HG03103 (cell line): ENCODE measurements around the gene ZNF419.

Source experiments
- ATAC-seq: cut with Tn5 transposase; IDR thresholded peaks from one replicate; pipeline ENCODE4 v1.9.1; 2021; ENCODE audit warnings: low read depth; ENCODE audit not compliant: unreplicated experiment

ZNF419 gene

DNA sequence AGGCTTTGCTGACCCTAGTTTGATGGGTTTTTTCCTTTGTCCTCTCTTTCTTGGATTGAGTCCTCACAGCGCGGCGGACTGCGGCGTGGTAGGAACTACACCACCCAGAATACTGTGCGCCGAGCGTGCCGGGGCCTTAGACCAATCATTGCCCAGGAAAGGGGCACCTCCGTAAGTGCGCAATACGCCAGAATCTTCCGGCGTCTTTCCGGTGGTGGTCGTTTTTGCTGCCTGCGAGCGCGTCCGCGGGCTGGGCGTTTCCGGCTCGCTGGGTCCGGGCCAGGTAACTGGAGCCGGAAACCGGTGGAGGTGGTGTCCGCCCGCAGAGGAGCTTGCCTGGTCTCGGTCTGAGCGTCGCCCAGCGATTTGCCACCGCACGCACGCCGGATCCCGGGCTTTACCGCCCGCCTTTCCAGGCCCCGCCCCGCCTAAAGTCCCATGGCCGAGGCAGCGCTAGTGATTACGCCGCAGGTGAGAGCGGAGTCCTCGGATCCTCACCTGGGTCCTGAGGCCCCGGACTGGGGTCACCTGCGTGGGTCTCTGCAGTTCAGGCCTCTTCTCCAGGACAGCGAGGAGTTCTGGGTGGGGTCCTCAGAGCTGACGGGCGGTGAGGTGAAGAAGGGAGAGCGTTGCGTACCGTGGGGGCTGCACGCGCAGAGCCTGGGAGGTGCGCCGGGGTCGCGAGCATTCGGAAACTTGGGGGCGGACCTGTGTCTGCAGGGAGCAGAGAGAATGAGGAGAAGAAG lies 39.8 kb downstream of the ZNF419 start, which contains the start of gene ZNF549:
TSS of gene ZNF549 (plus strand) at position 221 of the 746 bp plus-strand sequence. CDS start at position 439, 218 bp downstream.
- peak; percentile 98 for ATAC-seq

DNA sequence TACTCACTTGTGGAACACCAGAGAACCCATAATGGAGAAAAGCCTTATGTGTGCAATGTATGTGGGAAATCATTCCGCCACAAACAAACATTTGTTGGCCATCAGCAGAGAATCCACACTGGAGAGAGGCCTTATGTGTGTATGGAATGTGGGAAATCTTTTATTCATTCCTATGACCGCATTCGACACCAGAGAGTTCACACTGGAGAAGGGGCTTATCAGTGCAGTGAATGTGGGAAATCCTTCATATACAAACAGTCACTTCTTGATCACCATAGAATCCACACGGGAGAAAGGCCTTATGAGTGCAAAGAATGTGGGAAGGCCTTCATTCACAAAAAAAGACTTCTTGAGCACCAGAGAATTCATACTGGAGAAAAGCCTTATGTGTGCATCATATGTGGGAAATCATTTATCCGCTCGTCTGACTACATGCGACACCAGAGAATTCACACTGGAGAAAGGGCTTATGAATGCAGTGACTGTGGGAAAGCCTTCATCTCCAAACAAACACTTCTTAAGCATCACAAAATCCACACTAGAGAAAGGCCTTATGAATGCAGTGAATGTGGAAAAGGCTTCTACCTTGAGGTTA lies 50.5 kb downstream of the ZNF419 start:
- ATAC-seq, result no peak
